ENCODE results near the gene CDC42EP2. TPM values are rescaled to one million over a fixed set of nuclear protein-coding genes. Genes with fewer than 3 reads are reported as not detected.
A peak's percentile ranks its signal among the peaks of the same experiment; 100 is the strongest.

CDC42EP2 gene
- total and polyA plus RNA-seq, 2 of the 13 experiments (the other 11 are each of a cell fraction or from before 2014, with no cell fraction given) = 2.3 to 7.1 TPM

DNA sequence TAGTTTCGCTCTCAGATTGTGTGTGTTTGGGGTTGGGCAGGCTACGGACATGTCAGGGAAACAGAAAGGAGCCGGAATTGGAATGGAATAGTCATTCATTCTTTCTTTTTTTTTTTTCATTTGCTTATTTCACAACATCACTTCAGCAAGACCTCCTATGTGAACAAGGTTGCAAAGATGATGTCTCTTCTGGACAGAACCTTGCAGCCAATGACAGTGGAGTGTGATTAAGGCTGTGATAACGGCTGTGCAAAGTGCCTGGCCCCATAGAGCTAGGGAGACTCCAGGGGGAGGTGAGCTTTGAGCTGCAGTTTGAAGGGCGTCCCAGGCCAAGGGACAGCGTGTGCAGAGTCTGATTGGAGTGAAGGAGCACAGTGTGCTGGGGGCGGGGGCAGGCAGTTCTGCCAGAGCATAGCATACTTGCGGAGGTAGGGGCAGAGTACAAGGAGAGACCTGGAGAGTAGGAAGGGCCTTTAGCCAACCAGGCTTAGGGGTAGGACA is 43.2 kb downstream of the CDC42EP2 start (continued):
- TF ChIP-seq, protein P1, sequence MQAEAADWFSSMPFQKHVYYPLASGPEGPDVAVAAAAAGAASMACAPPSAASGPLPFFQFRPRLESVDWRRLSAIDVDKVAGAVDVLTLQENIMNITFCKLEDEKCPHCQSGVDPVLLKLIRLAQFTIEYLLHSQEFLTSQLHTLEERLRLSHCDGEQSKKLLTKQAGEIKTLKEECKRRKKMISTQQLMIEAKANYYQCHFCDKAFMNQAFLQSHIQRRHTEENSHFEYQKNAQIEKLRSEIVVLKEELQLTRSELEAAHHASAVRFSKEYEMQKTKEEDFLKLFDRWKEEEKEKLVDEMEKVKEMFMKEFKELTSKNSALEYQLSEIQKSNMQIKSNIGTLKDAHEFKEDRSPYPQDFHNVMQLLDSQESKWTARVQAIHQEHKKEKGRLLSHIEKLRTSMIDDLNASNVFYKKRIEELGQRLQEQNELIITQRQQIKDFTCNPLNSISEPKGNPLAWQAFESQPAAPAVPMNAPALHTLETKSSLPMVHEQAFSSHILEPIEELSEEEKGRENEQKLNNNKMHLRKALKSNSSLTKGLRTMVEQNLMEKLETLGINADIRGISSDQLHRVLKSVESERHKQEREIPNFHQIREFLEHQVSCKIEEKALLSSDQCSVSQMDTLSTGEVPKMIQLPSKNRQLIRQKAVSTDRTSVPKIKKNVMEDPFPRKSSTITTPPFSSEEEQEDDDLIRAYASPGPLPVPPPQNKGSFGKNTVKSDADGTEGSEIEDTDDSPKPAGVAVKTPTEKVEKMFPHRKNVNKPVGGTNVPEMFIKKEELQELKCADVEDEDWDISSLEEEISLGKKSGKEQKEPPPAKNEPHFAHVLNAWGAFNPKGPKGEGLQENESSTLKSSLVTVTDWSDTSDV (CRISPR knock-in tag; IDR thresholded peaks at IDR 0.05) = no peak
- TF ChIP-seq BORCS8-MEF2B (CRISPR knock-in tag; IDR thresholded peaks at IDR 0.05) (peak; percentile 73; the same call in 1 of the 2 replicates), CBX2 (IDR thresholded peaks at IDR 0.05; ENCODE audit: low read depth, low read length) (no peak), CBX2 (CRISPR knock-in tag; IDR thresholded peaks at IDR 0.05; ENCODE audit: low read depth) (no peak), KDM3A (CRISPR knock-in tag; IDR thresholded peaks at IDR 0.05; ENCODE audit: low read depth) (0 out of 2 replicates have a peak, but pooled peaks have one; percentile 21), BCL6 (CRISPR knock-in tag; IDR thresholded peaks at IDR 0.05) (peak; percentile 4; the same call in 1 of the 2 replicates), MLLT10 (CRISPR knock-in tag; IDR thresholded peaks at IDR 0.05) (no peak), ZSCAN20 (CRISPR knock-in tag; IDR thresholded peaks at IDR 0.05; ENCODE audit: borderline replicate concordance) (no peak), ISX (CRISPR knock-in tag; conservative IDR thresholded peaks at IDR 0.05) (no peak), XRCC5 (optimal IDR thresholded peaks at IDR 0.05; ENCODE audit: low read length) (peak; percentile 37), NR1H2 (CRISPR knock-in tag; IDR thresholded peaks at IDR 0.05; ENCODE audit: borderline replicate concordance, low read depth) (no peak), ZBTB20 (CRISPR knock-in tag; IDR thresholded peaks at IDR 0.05; ENCODE audit: borderline replicate concordance, low read depth) (0 out of 2 replicates have a peak, but pooled peaks have one; percentile 65), ZBTB42 (CRISPR knock-in tag; IDR thresholded peaks at IDR 0.05) (no peak), JDP2 (CRISPR knock-in tag; IDR thresholded peaks at IDR 0.05; ENCODE audit: borderline replicate concordance) (no peak)
- TF ChIP-seq, protein P2, sequence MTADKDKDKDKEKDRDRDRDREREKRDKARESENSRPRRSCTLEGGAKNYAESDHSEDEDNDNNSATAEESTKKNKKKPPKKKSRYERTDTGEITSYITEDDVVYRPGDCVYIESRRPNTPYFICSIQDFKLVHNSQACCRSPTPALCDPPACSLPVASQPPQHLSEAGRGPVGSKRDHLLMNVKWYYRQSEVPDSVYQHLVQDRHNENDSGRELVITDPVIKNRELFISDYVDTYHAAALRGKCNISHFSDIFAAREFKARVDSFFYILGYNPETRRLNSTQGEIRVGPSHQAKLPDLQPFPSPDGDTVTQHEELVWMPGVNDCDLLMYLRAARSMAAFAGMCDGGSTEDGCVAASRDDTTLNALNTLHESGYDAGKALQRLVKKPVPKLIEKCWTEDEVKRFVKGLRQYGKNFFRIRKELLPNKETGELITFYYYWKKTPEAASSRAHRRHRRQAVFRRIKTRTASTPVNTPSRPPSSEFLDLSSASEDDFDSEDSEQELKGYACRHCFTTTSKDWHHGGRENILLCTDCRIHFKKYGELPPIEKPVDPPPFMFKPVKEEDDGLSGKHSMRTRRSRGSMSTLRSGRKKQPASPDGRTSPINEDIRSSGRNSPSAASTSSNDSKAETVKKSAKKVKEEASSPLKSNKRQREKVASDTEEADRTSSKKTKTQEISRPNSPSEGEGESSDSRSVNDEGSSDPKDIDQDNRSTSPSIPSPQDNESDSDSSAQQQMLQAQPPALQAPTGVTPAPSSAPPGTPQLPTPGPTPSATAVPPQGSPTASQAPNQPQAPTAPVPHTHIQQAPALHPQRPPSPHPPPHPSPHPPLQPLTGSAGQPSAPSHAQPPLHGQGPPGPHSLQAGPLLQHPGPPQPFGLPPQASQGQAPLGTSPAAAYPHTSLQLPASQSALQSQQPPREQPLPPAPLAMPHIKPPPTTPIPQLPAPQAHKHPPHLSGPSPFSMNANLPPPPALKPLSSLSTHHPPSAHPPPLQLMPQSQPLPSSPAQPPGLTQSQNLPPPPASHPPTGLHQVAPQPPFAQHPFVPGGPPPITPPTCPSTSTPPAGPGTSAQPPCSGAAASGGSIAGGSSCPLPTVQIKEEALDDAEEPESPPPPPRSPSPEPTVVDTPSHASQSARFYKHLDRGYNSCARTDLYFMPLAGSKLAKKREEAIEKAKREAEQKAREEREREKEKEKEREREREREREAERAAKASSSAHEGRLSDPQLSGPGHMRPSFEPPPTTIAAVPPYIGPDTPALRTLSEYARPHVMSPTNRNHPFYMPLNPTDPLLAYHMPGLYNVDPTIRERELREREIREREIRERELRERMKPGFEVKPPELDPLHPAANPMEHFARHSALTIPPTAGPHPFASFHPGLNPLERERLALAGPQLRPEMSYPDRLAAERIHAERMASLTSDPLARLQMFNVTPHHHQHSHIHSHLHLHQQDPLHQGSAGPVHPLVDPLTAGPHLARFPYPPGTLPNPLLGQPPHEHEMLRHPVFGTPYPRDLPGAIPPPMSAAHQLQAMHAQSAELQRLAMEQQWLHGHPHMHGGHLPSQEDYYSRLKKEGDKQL (CRISPR knock-in tag; IDR thresholded peaks at IDR 0.05; ENCODE audit: low read depth) = no peak
- TF ChIP-seq, protein P3, sequence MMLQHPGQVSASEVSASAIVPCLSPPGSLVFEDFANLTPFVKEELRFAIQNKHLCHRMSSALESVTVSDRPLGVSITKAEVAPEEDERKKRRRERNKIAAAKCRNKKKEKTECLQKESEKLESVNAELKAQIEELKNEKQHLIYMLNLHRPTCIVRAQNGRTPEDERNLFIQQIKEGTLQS (CRISPR knock-in tag; IDR thresholded peaks at IDR 0.05) = no peak
- TF ChIP-seq, protein P4, sequence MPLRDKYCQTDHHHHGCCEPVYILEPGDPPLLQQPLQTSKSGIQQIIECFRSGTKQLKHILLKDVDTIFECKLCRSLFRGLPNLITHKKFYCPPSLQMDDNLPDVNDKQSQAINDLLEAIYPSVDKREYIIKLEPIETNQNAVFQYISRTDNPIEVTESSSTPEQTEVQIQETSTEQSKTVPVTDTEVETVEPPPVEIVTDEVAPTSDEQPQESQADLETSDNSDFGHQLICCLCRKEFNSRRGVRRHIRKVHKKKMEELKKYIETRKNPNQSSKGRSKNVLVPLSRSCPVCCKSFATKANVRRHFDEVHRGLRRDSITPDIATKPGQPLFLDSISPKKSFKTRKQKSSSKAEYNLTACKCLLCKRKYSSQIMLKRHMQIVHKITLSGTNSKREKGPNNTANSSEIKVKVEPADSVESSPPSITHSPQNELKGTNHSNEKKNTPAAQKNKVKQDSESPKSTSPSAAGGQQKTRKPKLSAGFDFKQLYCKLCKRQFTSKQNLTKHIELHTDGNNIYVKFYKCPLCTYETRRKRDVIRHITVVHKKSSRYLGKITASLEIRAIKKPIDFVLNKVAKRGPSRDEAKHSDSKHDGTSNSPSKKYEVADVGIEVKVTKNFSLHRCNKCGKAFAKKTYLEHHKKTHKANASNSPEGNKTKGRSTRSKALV (CRISPR knock-in tag; IDR thresholded peaks at IDR 0.05) = no peak
- TF ChIP-seq, protein P5, sequence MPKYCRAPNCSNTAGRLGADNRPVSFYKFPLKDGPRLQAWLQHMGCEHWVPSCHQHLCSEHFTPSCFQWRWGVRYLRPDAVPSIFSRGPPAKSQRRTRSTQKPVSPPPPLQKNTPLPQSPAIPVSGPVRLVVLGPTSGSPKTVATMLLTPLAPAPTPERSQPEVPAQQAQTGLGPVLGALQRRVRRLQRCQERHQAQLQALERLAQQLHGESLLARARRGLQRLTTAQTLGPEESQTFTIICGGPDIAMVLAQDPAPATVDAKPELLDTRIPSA (CRISPR knock-in tag; IDR thresholded peaks at IDR 0.05; ENCODE audit: borderline replicate concordance) = no peak
